GM19025 (cell line): ENCODE measurements around the gene TIRAP.

Experiments used
- ATAC-seq: cut with Tn5 transposase; IDR thresholded peaks from one replicate; pipeline ENCODE4 v1.9.1; 2021; ENCODE audit warnings: mild to moderate bottlenecking, low read depth, moderate library complexity; ENCODE audit not compliant: unreplicated experiment

Gene TIRAP

DNA sequence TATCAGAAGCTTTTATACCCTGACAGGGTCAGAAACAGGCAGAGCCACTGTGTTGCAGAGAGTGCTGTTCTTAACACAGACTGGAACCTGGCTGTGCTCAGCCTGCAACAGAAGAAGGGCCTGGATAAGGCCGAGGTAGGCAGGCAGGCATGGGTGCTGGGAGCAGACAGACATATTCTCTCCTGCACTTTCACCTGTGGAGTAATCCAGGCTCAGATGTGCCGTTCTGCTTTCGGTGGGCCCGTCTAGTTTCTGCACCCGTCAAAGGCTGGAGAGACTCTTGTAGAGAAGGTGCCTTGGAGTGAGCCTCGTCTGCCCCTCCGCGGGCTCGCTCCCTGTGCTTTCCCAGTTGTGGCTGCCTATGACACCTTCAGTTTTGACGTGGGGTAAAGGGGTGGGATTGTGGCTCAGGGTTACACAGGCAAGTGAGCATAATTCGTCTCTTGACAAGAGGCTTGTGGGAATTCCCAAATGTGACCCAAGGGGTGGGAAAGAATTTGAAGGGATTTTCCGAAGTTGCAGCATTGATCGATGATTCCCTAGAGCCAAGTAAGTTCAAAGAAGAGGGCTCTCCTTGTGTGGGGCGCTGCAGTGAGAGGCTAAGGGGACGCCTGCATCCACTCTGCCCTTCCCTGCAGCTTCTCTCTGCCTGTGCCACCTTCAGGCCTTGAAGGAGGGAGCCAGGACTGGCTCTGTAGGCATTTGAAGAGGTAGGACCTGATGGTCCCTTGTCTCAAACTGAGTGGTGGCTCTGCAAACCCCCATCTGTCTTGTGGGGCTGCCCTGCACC, 56.4 kb downstream of the TIRAP start:
- ATAC-seq, result no peak

- no peak for ATAC-seq
These were observed 57.1 kb downstream of the TIRAP start for GRCh38 chr11:126339863-126340434.

GRCh38 chr11:126340960-126341606, 58.2 kb downstream of the TIRAP start:
- ATAC-seq, result no peak

GRCh38 chr11:126341760-126342161, 58.9 kb downstream of the TIRAP start:
- ATAC-seq, result no peak

DNA sequence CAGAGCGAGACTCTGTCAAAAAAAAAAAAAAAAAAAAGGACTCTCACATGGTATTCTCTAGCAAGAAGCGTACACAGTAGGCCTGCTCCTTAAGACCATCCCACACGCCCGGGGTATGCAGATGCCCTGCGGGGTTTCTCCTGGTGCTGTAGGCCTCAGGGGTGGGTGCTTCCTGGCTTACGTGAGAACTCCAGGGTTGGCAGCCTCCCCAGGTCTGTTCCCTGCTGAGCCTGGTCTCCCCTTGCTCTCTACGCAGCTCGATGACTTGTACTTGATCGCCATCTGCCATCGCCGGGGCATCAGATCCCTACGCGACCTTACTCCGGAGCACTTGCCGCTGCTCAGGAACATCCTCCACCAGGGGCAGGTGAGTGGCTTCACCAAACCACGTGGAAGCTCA, 60.2 kb downstream of the TIRAP start:
- no peak for ATAC-seq
